Neural cell (in vitro differentiated cells): ENCODE results near the gene ACOXL. TPM values are rescaled to one million over a fixed set of nuclear protein-coding genes. Genes with fewer than 3 reads are reported as not detected.

Experiments
- H2AFZ ChIP-seq: fragments of 200-600, 300-800 bp; sonication (generic), shearing (Covaris generic); 2 replicates; pipeline ENCODE4 v1.6.0; 2014; ENCODE audit warnings: low read depth, mild to moderate bottlenecking, antibody characterized with exemption, low read length, moderate library complexity
- H3F3A ChIP-seq: fragments of 200-600 bp; shearing (Covaris generic); 2 replicates; pipeline ENCODE4 v1.6.1; 2016; ENCODE audit warnings: mild to moderate bottlenecking, moderate library complexity, mixed read lengths, antibody characterized with exemption, low read length; ENCODE audit not compliant: insufficient read depth, poor library complexity, severe bottlenecking
- H3K27ac ChIP-seq: fragments of 200-600, 300-800 bp; sonication (generic), shearing (Covaris generic); 2 replicates; pipeline ENCODE4 v1.5.1; 2014; ENCODE audit warnings: mild to moderate bottlenecking, low read length, moderate library complexity
- H3K27me3 ChIP-seq: fragments of 300-800, 200-600 bp; sonication (generic), shearing (Covaris generic); 2 replicates; pipeline ENCODE4 v1.6.0; 2014; ENCODE audit warnings: mild to moderate bottlenecking, low read depth, low read length, moderate library complexity; ENCODE audit not compliant: insufficient read depth
- H3K36me3 ChIP-seq: fragments of 300-800, 200-600 bp; sonication (generic), shearing (Covaris generic); 2 replicates; pipeline ENCODE4 v1.5.1; 2014; ENCODE audit warnings: mild to moderate bottlenecking, antibody characterized with exemption, low read length, moderate library complexity; ENCODE audit not compliant: insufficient read depth
- H3K4me2 ChIP-seq: fragments of 300-800, 200-600 bp; sonication (generic), shearing (Covaris generic); 2 replicates; pipeline ENCODE4 v1.6.0; 2014; ENCODE audit warnings: mild to moderate bottlenecking, low read length
- H3K4me3 ChIP-seq: fragments of 300-800, 200-600 bp; sonication (generic), shearing (Covaris generic); 2 replicates; pipeline ENCODE4 v1.5.1; 2014; ENCODE audit warnings: mild to moderate bottlenecking, low read length, moderate library complexity
- H3K79me2 ChIP-seq: fragments of 200-600 bp; shearing (Covaris generic); replicated peaks from 2 replicates; pipeline ENCODE4 v1.6.0; 2014; ENCODE audit warnings: mild to moderate bottlenecking, low read length, moderate library complexity; ENCODE audit not compliant: insufficient read depth
- H3K9ac ChIP-seq: fragments of 300-800, 200-600 bp; sonication (generic), shearing (Covaris generic); 2 replicates; pipeline ENCODE4 v1.6.1; 2016; ENCODE audit warnings: mild to moderate bottlenecking, low read length, mixed read lengths
- H3K9me2 ChIP-seq: fragments of 200-600 bp; shearing (Covaris generic); 2 replicates; pipeline ENCODE4 v1.6.1; 2016; ENCODE audit warnings: mild to moderate bottlenecking, low read length, mixed read lengths; ENCODE audit not compliant: insufficient read depth
- H3K9me3 ChIP-seq: fragments of 200-600, 300-800 bp; sonication (generic), shearing (Covaris generic); 2 replicates; pipeline ENCODE4 v1.6.1; 2016; ENCODE audit warnings: mild to moderate bottlenecking, mixed run types, low read length, moderate library complexity, mixed read lengths
- H4K20me1 ChIP-seq: fragments of 200-600 bp; shearing (Covaris generic); 2 replicates; pipeline ENCODE4 v1.6.1; 2016; ENCODE audit warnings: mild to moderate bottlenecking, mixed run types; ENCODE audit not compliant: insufficient read depth
- CTCF ChIP-seq: fragments of 450-650 bp; IDR thresholded peaks from 2 replicates; pipeline ENCODE4 v1.5.1; 2014; ENCODE audit warnings: antibody characterized with exemption, mild to moderate bottlenecking, moderate library complexity; ENCODE audit not compliant: poor library complexity, severe bottlenecking
- EP300 ChIP-seq: fragments of 450-650 bp; conservative IDR thresholded peaks from 2 replicates; pipeline ENCODE4 v1.6.1; 2014; ENCODE audit warnings: antibody characterized with exemption, mild to moderate bottlenecking, moderate library complexity; ENCODE audit not compliant: poor library complexity, severe bottlenecking
- EZH2 ChIP-seq: fragments of 200-600, 300-800 bp; shearing (Covaris generic), sonication (generic); IDR thresholded peaks from 2 replicates; pipeline ENCODE4 v1.6.1; 2014; ENCODE audit warnings: antibody characterized with exemption, low read length, borderline replicate concordance, mild to moderate bottlenecking; ENCODE audit not compliant: insufficient read depth, poor library complexity, severe bottlenecking
- MXI1 ChIP-seq: fragments of 450-650 bp; conservative IDR thresholded peaks from 2 replicates; pipeline ENCODE4 v1.6.1; 2014; ENCODE audit warnings: antibody characterized with exemption, mild to moderate bottlenecking; ENCODE audit not compliant: poor library complexity, severe bottlenecking
- POLR2AphosphoS5 ChIP-seq: IDR thresholded peaks from 2 replicates; pipeline ENCODE4 v1.6.1; 2012
- RAD21 ChIP-seq: fragments of 450-650 bp; conservative IDR thresholded peaks from 2 replicates; pipeline ENCODE4 v1.6.1; 2014; ENCODE audit warnings: antibody characterized with exemption, mild to moderate bottlenecking, moderate library complexity
- REST ChIP-seq: IDR thresholded peaks from 2 replicates; pipeline ENCODE4 v1.6.1; 2012; ENCODE audit warnings: borderline replicate concordance
- SMC3 ChIP-seq: fragments of 450-650 bp; conservative IDR thresholded peaks from 2 replicates; pipeline ENCODE4 v1.6.1; 2014; ENCODE audit warnings: antibody characterized with exemption, mild to moderate bottlenecking, moderate library complexity; ENCODE audit not compliant: poor library complexity
- TAF1 ChIP-seq: IDR thresholded peaks from 2 replicates; pipeline ENCODE4 v1.6.1; 2012; ENCODE audit warnings: low read depth
- polyA plus RNA-seq: library from polyadenylated mRNA; depleted of rRNA; stranded (reverse); fragments of >200 nt; gene quantifications from 2 replicates; pipeline ENCODE4 v1.2.3, GENCODE V29; 2014

Gene ACOXL
- polyA plus RNA-seq, 1 donor from 2014 or later: not detected

- Histone ChIP-seq H3K36me3 (no peaks in the 10 kb centered on the region), H3K79me2 (no peaks in the 10 kb centered on the region), H3K4me2 (no peak overlapping the region), H3K4me3 (no peak overlapping the region), H3F3A (no peaks in the 10 kb centered on the region), H3K9me3 (no peaks in the 10 kb centered on the region), H3K27me3 (no peaks in the 10 kb centered on the region), H4K20me1 (no peaks in the 10 kb centered on the region), H3K9ac (no peak overlapping the region), H3K27ac (no peak overlapping the region), H3K9me2 (no peaks in the 10 kb centered on the region), H2AFZ (no peak overlapping the region)
- TF ChIP-seq MXI1 (no peak), EP300 (no peak), EZH2 (no peak), SMC3 (no peak), TAF1 (no peak)
These were observed 14.0 kb upstream of the ACOXL start for GRCh38 chr2:110718382-110718781.

DNA sequence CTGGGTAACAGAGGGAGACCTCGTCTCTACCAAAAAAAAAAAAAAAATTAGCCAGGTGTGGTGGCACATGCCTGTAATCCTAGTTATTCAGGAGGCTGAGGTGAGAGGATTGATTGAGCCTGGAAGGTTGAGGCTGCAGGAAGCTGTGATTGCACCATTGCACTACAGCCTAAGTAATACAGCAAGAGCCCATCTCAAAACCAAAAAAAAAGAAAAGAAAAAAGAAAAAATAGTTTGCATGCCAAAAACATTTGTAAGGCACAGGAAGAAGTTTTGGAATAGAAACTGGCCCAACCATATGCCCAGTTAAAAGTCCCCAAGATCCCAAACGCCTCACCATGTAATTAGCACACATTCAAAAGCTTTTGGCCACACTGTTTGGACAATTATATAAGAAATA lies 13.4 kb upstream of the ACOXL start:
- H3K36me3 ChIP-seq: no peaks in the 10 kb centered on the region
- no peaks in the 10 kb centered on the region for H3K9me2 ChIP-seq
- no peaks in the 10 kb centered on the region for H3K9me3 ChIP-seq
- H3F3A ChIP-seq: no peaks in the 10 kb centered on the region
- no peaks in the 10 kb centered on the region for H4K20me1 ChIP-seq
- no peaks in the 10 kb centered on the region for H3K79me2 ChIP-seq
- H3K27me3 ChIP-seq: no peaks in the 10 kb centered on the region
- no peak overlapping the region for H3K9ac ChIP-seq
- H3K4me3 ChIP-seq: no peak overlapping the region
- no peak overlapping the region for H2AFZ ChIP-seq
- no peak overlapping the region for H3K27ac ChIP-seq
- no peak for TF ChIP-seq MXI1
- TF ChIP-seq TAF1: no peak
- TF ChIP-seq POLR2AphosphoS5: no peak
- TF ChIP-seq REST: no peak
- no peak for TF ChIP-seq EP300
- TF ChIP-seq RAD21: no peak
- TF ChIP-seq SMC3: no peak
- TF ChIP-seq CTCF: no peak
- TF ChIP-seq EZH2: no peak
- H3K4me2 ChIP-seq: no peak overlapping the region
